Measurements from ENCODE around the gene SRRM2. TPM values are rescaled to one million over a fixed set of nuclear protein-coding genes. Genes with fewer than 3 reads are reported as not detected.

Gene SRRM2
- total RNA-seq, 1 donor from 2014 or later: 239 TPM

DNA sequence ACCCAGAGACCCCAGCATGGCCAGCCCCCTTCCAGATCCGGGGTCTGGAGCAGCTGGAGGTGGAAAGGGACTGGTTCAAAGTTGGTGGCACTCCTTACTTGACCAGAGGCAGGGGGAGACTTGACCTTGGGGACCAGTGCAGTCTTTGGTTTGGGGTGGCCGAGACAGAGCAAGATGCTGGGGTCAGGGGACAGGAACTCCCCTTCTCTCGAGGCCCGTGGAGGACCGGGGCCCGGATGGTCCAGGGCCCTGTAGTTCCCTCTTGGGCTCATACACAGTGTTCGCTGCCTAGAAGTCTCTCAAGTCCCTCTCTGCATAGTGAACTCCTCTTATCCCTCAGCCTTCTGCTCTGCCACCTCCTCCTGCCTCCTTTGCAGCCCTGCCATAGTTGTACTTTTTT, 35.5 kb downstream of the SRRM2 start:
- DNase-seq (ENCODE audit: extremely low read depth, low read depth, low spot score): no peak

DNA sequence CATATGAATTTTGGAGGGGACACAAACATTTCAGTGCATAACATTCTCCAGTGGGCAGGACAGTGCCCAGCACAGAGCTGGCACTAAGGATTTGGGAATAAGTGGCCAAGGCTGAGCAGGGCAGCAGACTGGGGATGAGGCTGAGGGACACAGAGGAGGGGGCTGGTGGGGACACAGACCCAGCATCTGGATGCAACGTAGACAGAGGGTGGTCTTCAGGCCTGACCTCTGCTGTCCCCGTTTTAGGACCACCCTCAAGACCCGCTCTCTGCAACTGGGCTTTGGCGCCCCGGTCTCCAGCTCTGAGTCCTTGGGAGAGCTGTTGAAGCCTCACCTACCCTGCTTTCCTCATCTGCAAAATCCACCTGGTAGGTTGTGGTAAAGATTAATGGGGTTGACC, 38.2 kb downstream of the SRRM2 start:
- DNase-seq (ENCODE audit: extremely low read depth, low read depth, low spot score): no peak

DNA sequence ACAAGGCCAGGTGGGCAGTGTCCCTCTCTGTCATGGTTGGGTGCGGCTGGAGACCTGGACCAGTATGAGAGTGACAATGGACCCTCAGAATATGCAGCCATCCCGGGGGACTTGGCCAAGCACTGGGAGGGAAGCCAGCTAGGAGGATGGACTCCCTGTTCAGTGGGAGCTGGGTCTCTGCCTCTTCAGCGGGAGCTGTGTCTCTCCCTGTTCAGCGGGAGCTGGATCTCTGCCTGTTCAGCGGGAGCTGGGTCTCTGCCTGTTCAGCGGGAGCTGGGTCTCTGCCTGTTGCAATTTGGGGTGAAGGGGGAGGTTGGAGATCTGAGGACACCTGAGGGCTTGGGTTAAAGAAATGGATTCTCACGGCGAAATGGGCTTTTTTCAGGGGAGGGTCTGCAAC, 38.7 kb downstream of the SRRM2 start:
- DNase-seq (ENCODE audit: extremely low read depth, low read depth, low spot score): no peak

- no peak for DNase-seq (ENCODE audit: extremely low read depth, low read depth, low spot score)
Measured at GRCh38 chr16:2792940-2793339, 40.5 kb downstream of the SRRM2 start.

- DNase-seq (ENCODE audit: extremely low read depth, low read depth, low spot score): no peak
Measured at GRCh38 chr16:2795395-2796143, 43.1 kb downstream of the SRRM2 start.

DNA sequence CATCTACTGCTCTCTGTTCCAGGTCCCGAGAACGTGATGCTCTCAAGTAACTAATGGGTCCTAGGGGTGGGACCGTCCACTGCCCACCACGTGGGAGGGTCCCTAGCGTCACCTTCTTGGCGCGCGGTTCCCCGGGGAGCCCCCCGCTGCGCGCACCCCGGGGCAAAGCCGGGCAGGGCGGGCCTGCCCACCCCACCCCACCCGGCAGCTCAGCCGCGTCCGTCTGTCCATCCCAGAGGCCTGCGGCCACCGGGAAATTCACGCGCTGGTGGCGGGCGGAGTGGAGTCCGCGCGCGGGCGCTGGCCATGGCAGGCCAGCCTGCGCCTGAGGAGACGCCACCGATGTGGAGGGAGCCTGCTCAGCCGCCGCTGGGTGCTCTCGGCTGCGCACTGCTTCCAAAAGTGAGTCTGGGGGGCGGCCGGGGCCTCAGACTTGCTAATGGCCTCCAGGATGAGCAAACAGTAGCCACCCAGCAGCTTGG, 46.3 kb downstream of the SRRM2 start:
- DNase-seq (ENCODE audit: extremely low read depth, low read depth, low spot score): no peak

- DNase-seq (ENCODE audit: extremely low read depth, low read depth, low spot score): no peak
Measured at GRCh38 chr16:2799205-2799858, 46.9 kb downstream of the SRRM2 start.

DNA sequence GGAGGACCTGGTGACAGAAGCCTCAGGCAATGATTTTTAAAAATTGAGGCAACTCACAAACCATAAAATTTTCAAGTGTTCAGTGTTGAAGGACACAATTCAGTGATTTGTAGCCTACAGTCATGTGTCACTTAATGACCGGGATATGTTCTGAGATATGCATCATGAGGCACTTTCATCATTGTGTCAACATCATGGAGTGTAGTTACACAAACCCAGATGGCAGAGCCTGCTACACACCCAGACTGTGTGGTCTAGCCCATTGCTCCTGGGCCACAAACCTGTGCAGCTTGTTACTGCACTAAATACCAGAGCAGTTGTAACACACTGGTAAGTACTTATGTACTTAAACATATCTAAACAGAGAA, 47.4 kb downstream of the SRRM2 start:
- DNase-seq (ENCODE audit: extremely low read depth, low read depth, low spot score): no peak

GRCh38 chr16:2803545-2804195, 51.2 kb downstream of the SRRM2 start:
- no peak for DNase-seq (ENCODE audit: extremely low read depth, low read depth, low spot score)

GRCh38 chr16:2804728-2805127, 52.3 kb downstream of the SRRM2 start:
- DNase-seq (ENCODE audit: extremely low read depth, low read depth, low spot score): no peak

GRCh38 chr16:2806286-2806685, 53.8 kb downstream of the SRRM2 start:
- DNase-seq (ENCODE audit: extremely low read depth, low read depth, low spot score): no peak

DNA sequence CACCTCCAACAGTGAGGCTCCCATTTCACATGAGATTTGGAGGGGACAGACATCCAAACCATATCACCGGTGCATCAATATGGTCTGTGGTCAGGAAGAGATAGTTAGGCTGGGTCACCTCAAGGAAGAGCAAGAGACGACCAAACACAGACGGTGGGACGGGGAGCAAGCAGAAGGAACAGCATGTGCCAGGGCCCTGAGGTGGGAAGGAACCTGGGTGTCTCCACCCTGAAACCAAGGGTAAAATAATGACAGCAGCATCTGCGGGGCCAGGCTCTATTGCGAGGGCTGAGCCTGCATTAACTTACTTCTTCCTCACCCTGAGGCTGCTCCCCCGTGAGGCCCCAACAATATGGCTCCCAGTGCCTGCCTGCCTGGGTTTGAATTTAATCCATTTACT, 55.7 kb downstream of the SRRM2 start:
- no peak for DNase-seq (ENCODE audit: extremely low read depth, low read depth, low spot score)

GRCh38 chr16:2809149-2809760, 56.8 kb downstream of the SRRM2 start:
- no peak for DNase-seq (ENCODE audit: extremely low read depth, low read depth, low spot score)

GRCh38 chr16:2810651-2811050, 58.2 kb downstream of the SRRM2 start:
- DNase-seq (ENCODE audit: extremely low read depth, low read depth, low spot score): no peak

- no peak for DNase-seq (ENCODE audit: extremely low read depth, low read depth, low spot score)
Measured at GRCh38 chr16:2811703-2812471, 59.4 kb downstream of the SRRM2 start.

DNA sequence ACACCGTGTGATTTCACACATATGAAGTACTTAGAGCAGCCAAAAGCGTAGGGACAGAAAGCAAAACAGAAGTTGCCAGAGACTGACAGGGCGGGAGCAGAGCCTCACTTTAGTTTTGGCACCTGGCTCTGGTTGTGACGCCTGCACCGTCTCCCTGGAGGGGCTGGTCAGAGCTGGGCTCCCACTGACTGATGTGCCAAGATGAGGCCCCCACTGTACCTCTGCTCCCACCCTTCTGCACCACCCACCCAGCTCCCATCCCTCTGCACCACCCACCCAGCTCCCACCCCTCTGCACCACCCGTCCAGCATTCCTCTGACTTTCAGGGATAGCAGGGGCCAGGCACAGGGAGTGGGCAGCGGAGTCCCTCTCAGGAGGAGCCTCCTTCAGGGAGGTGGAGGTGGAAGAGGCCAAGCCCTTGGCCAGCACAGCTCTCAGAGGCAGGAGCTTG, 61.4 kb downstream of the SRRM2 start:
- DNase-seq (ENCODE audit: extremely low read depth, low read depth, low spot score): no peak

GRCh38 chr16:2814551-2815298, 62.3 kb downstream of the SRRM2 start:
- no peak for DNase-seq (ENCODE audit: extremely low read depth, low read depth, low spot score)

DNA sequence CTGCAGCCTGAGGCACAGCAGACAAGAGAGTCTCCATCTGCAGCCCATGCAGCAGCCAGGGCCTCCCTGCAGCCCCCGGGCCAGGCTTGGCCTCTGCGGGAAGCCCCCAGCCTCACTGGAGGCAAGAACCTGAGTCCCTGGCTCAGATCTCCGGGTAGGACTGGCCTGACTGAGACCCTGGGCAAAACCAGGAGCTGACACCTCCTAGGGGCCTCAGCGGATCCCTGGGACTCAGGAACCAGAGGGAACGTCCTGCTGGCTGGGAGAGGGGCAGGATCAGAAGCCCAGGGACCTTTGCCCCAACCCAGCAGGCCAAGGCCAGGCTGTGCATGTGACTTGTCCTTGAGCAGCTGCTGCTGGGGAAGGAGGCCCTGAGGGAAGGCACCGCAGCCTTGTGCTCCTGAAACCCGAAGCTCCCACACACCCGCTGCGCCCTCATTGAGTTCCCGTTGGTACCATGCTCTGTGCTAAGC, 62.9 kb downstream of the SRRM2 start:
- DNase-seq (ENCODE audit: extremely low read depth, low read depth, low spot score): no peak

GRCh38 chr16:2816751-2817339, 64.4 kb downstream of the SRRM2 start, which contains the start of gene PRSS21:
PRSS21 (plus strand) TSS chr16:2817237; CDS start chr16:2817269, 32 bp downstream.
- no peak for DNase-seq (ENCODE audit: extremely low read depth, low read depth, low spot score)
